ENCODE data around the gene KIAA1671. TPM values are rescaled to one million over a fixed set of nuclear protein-coding genes. Genes with fewer than 3 reads are reported as not detected.

The KIAA1671 gene
- total and polyA plus RNA-seq, 2 donors (not counting 1 experiment from before 2014, with no cell fraction given), result 0.01 to 0.02 TPM

- intact Hi-C loops (cut with micrococcal nuclease), result no loop called here
- H3K27ac Mint-ChIP-seq, result no peak overlapping the region
- no CpG with 5 or more reads among the region's 4 CpGs for WGBS (ENCODE audit: insufficient coverage)
- no peak for ATAC-seq (ENCODE audit: low read depth)
- H3K36me3 ChIP-seq (replicated peaks in 1 of 2; ENCODE audit: control extremely low read depth in 1 of 2, control insufficient read depth in 1 of 2, extremely low read depth in 1 of 2, insufficient read depth in 2 of 2, low read length in 1 of 2), result no peaks in the 10 kb centered on the region
- POLR2A ChIA-PET, result no interaction called here
- H3K79me2 ChIP-seq (ENCODE audit: control insufficient read depth, insufficient read depth, low read length), result no peaks in the 10 kb centered on the region
- no peaks in the 10 kb centered on the region for H3K9me3 Mint-ChIP-seq (ENCODE audit: insufficient read depth)
- no peaks in the 10 kb centered on the region for H3K4me1 ChIP-seq (ENCODE audit: control insufficient read depth in 2 of 2, insufficient read depth in 2 of 2, low read length in 2 of 2)
- no peak overlapping the region for H3K4me3 Mint-ChIP-seq
- H3K27ac ChIP-seq (ENCODE audit: low read length in 2 of 2), result no peak overlapping the region
- no peak overlapping the region for H3K4me2 ChIP-seq (replicated peaks; ENCODE audit: low read depth, low read length, poor library complexity, severe bottlenecking)
- H3K9me3 ChIP-seq (ENCODE audit: control extremely low read depth in 1 of 3, control insufficient read depth in 2 of 3, insufficient read depth in 1 of 3, low read length in 2 of 3), result no peaks in the 10 kb centered on the region
- no peak for TF ChIP-seq CTCF (IDR thresholded peaks at IDR 0.05)
- no peak for TF ChIP-seq EZH2 (IDR thresholded peaks at IDR 0.05; ENCODE audit: borderline replicate concordance, insufficient read depth, low read depth, low read length, poor library complexity, severe bottlenecking)
- no peak overlapping the region for H3K4me3 ChIP-seq (ENCODE audit: control extremely low read depth in 1 of 5, extremely low read depth in 1 of 5, insufficient read depth in 1 of 5, low read depth in 2 of 5, low read length in 4 of 5)
- no peaks in the 10 kb centered on the region for H3K4me1 Mint-ChIP-seq
- no peak overlapping the region for H3K9ac ChIP-seq (ENCODE audit: low read length)
- H3K27me3 Mint-ChIP-seq, result peaks cover 15% of the 10 kb centered on the region
- H2AFZ ChIP-seq (ENCODE audit: insufficient read depth, low read depth, low read length, poor library complexity, severe bottlenecking), result no peak overlapping the region
- H4K20me1 ChIP-seq (ENCODE audit: control insufficient read depth, insufficient read depth, low read length, poor library complexity, severe bottlenecking), result no peaks in the 10 kb centered on the region
- H3K27me3 ChIP-seq (replicated peaks in 1 of 4; ENCODE audit: control extremely low read depth in 1 of 4, control insufficient read depth in 3 of 4, insufficient read depth in 4 of 4, low read length in 3 of 4), result peaks cover 0 to 12% (median 0%) of the 10 kb centered on the region in 4 experiments
- CTCF ChIA-PET, result no interaction called here
- DNase-seq, result no peak
These were observed 267.5 kb downstream of the KIAA1671 start for GRCh38 chr22:25219948-25220442.

GRCh38 chr22:25221790-25222189, 269.3 kb downstream of the KIAA1671 start:
- intact Hi-C loops (cut with micrococcal nuclease), result no loop called here
- Mint-ChIP-seq H3K4me1 (no peaks in the 10 kb centered on the region), H3K27me3 (peaks cover 19% of the 10 kb centered on the region), H3K9me3 (ENCODE audit: insufficient read depth) (no peaks in the 10 kb centered on the region), H3K4me3 (no peak overlapping the region), H3K27ac (no peak overlapping the region)
- Histone ChIP-seq H4K20me1 (ENCODE audit: control insufficient read depth, insufficient read depth, low read length, poor library complexity, severe bottlenecking) (no peaks in the 10 kb centered on the region), H3K27me3 (replicated peaks in 1 of 4; ENCODE audit: control extremely low read depth in 1 of 4, control insufficient read depth in 3 of 4, insufficient read depth in 4 of 4, low read length in 3 of 4) (peaks cover 0 to 13% (median 3%) of the 10 kb centered on the region in 4 experiments), H3K4me3 (ENCODE audit: control extremely low read depth in 1 of 5, extremely low read depth in 1 of 5, insufficient read depth in 1 of 5, low read depth in 2 of 5, low read length in 4 of 5) (no peak overlapping the region), H3K9me3 (ENCODE audit: control extremely low read depth in 1 of 3, control insufficient read depth in 2 of 3, insufficient read depth in 1 of 3, low read length in 2 of 3) (no peaks in the 10 kb centered on the region), H3K9ac (ENCODE audit: low read length) (no peak overlapping the region), H3K4me2 (replicated peaks; ENCODE audit: low read depth, low read length, poor library complexity, severe bottlenecking) (no peak overlapping the region), H2AFZ (ENCODE audit: insufficient read depth, low read depth, low read length, poor library complexity, severe bottlenecking) (no peak overlapping the region), H3K4me1 (ENCODE audit: control insufficient read depth in 2 of 2, insufficient read depth in 2 of 2, low read length in 2 of 2) (no peaks in the 10 kb centered on the region), H3K27ac (ENCODE audit: low read length in 2 of 2) (no peak overlapping the region), H3K79me2 (ENCODE audit: control insufficient read depth, insufficient read depth, low read length) (no peaks in the 10 kb centered on the region), H3K36me3 (replicated peaks in 1 of 2; ENCODE audit: control extremely low read depth in 1 of 2, control insufficient read depth in 1 of 2, extremely low read depth in 1 of 2, insufficient read depth in 2 of 2, low read length in 1 of 2) (no peaks in the 10 kb centered on the region)
- ChIA-PET POLR2A (no interaction called here), CTCF (no interaction called here)
- no peak for ATAC-seq (ENCODE audit: low read depth)
- no peak for DNase-seq
- no peak for TF ChIP-seq CTCF (IDR thresholded peaks at IDR 0.05)
- TF ChIP-seq EZH2 (IDR thresholded peaks at IDR 0.05; ENCODE audit: borderline replicate concordance, insufficient read depth, low read depth, low read length, poor library complexity, severe bottlenecking), result no peak
- WGBS (ENCODE audit: insufficient coverage), result 77% methylated on average over 7 of the region's 8 CpGs
